Measurements from ENCODE around the gene PCDH9.

Gene PCDH9

DNA sequence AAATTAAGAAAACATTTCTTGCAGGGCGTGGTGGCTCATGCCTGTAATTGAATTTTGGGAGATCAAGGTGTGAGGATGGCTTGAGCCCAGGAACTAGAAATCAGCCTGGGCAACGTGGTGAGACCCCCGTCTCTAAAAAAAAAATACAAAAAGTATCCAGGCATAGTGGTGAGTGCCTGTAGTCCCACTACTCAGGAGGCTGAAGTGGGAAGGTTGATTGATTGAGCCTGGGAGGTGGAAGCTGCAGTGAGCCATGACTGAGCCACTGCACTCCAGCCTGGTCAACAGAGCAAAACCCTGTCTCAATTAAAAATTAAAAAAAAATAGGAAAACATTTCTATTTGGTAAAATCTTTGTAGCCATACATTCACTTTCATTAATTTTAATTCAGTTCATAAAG lies 526.5 kb downstream of the PCDH9 start:
- Mint-ChIP-seq H3K4me3 (no peak overlapping the region), H3K36me3 (ENCODE audit: low read depth) (no peaks in the 10 kb centered on the region), H3K27me3 (ENCODE audit: low read depth) (no peaks in the 10 kb centered on the region), H3K27ac (no peak overlapping the region), H3K4me1 (ENCODE audit: low read depth) (no peaks in the 10 kb centered on the region), H3K9me3 (no peaks in the 10 kb centered on the region)

DNA sequence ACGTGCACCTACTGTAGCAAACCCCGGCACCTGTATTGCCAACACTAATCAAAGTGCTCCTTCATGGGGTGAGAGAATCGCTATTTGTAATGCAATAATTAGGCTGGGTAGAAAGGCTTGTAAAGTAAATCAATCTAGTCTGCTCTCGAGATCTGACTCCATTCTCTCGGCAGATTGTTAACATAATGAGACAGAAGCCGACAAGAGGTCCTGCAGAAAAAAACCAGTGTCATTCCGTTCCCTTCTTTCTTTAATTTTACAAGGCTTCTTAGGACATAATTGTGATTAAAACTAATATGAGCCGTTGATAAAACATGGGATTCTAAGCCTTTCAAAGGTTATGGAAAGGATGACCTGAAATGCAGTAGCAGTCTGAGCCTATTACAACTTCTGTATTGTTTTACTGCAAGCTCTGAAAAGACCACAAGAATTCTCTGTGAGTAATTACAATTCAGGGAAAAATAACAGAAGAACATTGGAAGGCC lies 530.0 kb downstream of the PCDH9 start:
- H3K4me3 Mint-ChIP-seq: no peak overlapping the region
- no peaks in the 10 kb centered on the region for H3K4me1 Mint-ChIP-seq (ENCODE audit: low read depth)
- H3K36me3 Mint-ChIP-seq (ENCODE audit: low read depth): no peaks in the 10 kb centered on the region
- no peaks in the 10 kb centered on the region for H3K27me3 Mint-ChIP-seq (ENCODE audit: low read depth)
- H3K9me3 Mint-ChIP-seq: no peaks in the 10 kb centered on the region
- H3K27ac Mint-ChIP-seq: no peak overlapping the region

DNA sequence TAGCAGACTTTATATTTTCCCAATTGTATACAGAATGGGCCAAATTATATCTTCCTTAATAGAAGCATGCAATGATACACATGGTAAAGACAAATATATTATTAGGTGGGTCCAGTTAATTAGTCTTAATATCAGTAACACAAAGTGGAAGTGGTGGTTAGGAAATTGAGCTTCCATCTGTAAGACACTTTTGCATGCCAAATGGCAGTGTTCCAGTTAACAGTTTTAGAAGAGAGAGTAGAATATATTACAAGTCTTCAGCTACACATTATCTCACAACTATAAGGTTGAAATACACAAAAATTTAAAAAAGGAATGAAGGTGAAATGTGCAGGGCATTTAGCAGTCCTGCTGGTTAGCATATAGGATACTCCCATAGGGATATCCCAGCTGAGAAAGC lies 536.5 kb downstream of the PCDH9 start:
- H3K36me3 Mint-ChIP-seq (ENCODE audit: low read depth): no peaks in the 10 kb centered on the region
- H3K27ac Mint-ChIP-seq: no peak overlapping the region
- H3K27me3 Mint-ChIP-seq (ENCODE audit: low read depth): no peaks in the 10 kb centered on the region
- no peaks in the 10 kb centered on the region for H3K4me1 Mint-ChIP-seq (ENCODE audit: low read depth)
- H3K9me3 Mint-ChIP-seq: no peaks in the 10 kb centered on the region
- H3K4me3 Mint-ChIP-seq: no peak overlapping the region

DNA sequence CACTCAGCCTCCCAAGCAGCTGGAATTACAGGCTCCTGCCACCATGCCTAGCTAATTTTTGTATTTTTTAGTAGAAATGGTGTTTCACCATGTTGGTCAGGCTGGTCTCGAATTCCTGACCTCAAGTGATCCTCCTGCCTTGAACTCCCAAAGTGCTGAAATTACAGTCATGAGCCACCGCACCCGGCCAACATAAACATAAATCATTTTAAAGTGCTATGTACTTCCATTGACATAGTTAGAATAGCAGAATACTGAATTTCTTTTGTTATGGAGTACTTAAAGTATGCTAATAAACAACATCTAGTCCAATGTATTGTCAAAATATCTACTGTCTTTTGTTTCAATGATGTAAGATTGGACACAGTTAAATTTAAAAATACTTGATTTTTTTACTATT lies 539.0 kb downstream of the PCDH9 start:
- Mint-ChIP-seq H3K9me3 (no peaks in the 10 kb centered on the region), H3K27ac (no peak overlapping the region), H3K36me3 (ENCODE audit: low read depth) (no peaks in the 10 kb centered on the region), H3K27me3 (ENCODE audit: low read depth) (no peaks in the 10 kb centered on the region), H3K4me1 (ENCODE audit: low read depth) (no peaks in the 10 kb centered on the region), H3K4me3 (no peak overlapping the region)

DNA sequence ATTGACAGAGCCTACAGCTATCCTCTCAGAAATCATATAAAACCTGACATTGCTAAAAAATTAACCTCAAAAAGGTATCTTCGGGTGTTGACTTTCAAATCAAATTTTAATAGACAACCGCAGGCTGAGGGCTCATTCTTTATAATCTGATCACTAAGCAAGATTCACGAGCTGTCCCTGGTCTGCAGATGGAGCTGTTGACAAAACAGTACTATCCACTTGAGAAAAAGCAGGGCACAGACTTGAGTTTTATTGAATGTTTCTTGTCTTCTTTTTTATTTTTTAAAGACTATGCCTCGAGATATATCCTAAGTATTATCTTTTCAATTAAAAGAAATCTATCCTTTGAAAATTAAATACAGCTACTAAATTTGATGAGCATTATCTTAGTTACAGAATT lies 540.5 kb downstream of the PCDH9 start:
- peaks cover 2% of the 10 kb centered on the region for H3K9me3 Mint-ChIP-seq
- no peak overlapping the region for H3K27ac Mint-ChIP-seq
- H3K4me1 Mint-ChIP-seq (ENCODE audit: low read depth): no peaks in the 10 kb centered on the region
- no peaks in the 10 kb centered on the region for H3K36me3 Mint-ChIP-seq (ENCODE audit: low read depth)
- no peak overlapping the region for H3K4me3 Mint-ChIP-seq
- H3K27me3 Mint-ChIP-seq (ENCODE audit: low read depth): no peaks in the 10 kb centered on the region

DNA sequence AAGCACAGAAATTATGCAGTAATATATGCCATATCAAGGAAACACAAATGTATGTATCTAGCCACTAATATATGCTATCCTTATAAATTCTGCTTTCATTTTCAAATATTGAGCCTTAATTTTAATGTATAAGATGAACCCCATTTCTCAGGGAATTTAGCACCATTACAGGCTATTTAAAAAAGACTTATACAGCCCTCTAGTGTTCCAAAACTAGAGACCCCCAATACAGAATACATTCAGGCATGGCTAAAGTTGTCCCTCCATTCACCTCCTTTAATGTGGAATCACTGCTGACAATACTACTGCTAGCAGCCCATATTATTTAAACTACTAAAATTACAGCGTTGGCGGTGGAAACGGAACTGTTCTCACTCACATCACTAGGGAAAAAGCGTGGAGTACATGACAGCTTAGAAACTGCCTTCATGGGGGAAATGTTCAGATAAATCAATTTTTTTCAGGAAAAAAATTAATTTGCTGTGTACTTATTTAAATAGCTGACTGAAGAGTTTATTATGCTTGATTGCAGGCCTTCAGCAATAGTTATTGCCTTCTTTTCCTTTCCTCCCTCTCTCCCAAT lies 541.0 kb downstream of the PCDH9 start:
- H3K9me3 Mint-ChIP-seq: peaks cover 4% of the 10 kb centered on the region
- H3K4me3 Mint-ChIP-seq: no peak overlapping the region
- H3K27me3 Mint-ChIP-seq (ENCODE audit: low read depth): no peaks in the 10 kb centered on the region
- H3K27ac Mint-ChIP-seq: no peak overlapping the region
- H3K4me1 Mint-ChIP-seq (ENCODE audit: low read depth): no peaks in the 10 kb centered on the region
- no peaks in the 10 kb centered on the region for H3K36me3 Mint-ChIP-seq (ENCODE audit: low read depth)

DNA sequence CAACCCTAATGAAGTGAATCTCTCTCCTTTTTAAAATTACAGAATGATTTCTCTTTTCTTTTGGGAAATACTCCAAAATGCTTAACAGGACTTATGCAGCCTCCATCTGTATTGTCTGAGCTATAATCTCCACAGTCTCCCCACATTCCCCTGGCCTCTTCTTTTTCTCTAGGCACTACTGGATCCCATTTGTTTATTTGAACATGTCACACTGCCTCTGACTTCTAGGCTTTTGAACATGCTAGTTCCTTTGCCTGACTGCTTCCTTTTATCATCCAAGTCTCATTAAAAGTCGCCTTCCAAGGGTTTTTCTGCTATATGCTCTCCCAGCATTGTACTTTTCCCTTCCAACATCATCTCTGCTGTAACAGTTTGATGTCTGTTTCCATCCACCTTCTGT lies 548.7 kb downstream of the PCDH9 start:
- Mint-ChIP-seq H3K4me1 (ENCODE audit: low read depth) (no peaks in the 10 kb centered on the region), H3K36me3 (ENCODE audit: low read depth) (no peaks in the 10 kb centered on the region), H3K4me3 (no peak overlapping the region), H3K9me3 (peaks cover 4% of the 10 kb centered on the region), H3K27me3 (ENCODE audit: low read depth) (no peaks in the 10 kb centered on the region), H3K27ac (no peak overlapping the region)

DNA sequence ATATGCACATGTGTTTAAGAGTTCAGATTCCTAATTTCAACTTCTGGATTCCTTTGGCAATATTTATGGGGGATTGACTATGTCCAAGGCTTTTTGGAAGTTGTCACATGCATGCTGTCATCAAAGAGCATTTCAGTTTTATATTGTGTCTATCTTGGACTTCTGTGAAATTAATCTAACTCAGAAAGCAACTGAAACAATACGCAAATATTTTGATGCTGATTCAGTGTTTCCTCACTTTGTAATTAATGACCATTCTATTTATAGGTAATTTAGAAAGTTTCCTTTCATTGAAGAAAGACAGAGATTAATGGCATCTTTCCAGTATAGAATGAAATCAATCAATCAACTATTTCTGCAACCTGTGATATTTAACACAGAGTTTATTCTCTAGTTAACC lies 550.1 kb downstream of the PCDH9 start:
- H3K4me3 Mint-ChIP-seq: no peak overlapping the region

DNA sequence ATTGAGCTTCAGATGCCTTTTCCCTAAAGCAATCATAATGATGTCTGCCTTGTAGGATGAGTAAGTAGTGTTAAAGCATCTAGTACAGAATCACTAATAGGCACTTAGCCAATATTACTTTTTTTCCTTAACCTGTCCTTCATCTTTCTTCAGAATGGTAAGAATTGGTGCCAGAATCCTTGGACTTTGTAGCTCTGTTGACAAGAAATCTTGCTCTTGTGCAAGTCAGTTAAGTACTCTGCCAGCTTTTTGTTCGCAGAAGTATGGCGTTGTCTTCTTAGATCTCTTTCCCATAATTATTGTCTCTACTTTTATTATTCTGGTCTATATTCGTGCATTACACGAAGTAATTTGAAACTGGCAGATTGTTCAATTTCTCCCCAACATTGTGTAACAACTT lies 554.5 kb downstream of the PCDH9 start:
- Mint-ChIP-seq H3K27me3 (ENCODE audit: low read depth) (no peaks in the 10 kb centered on the region), H3K9me3 (no peaks in the 10 kb centered on the region), H3K4me1 (ENCODE audit: low read depth) (no peaks in the 10 kb centered on the region), H3K4me3 (no peak overlapping the region), H3K36me3 (ENCODE audit: low read depth) (no peaks in the 10 kb centered on the region), H3K27ac (no peak overlapping the region)

More for the DNA sequence above, 550.1 kb downstream of the PCDH9 start:
- H3K36me3 Mint-ChIP-seq (ENCODE audit: low read depth): no peaks in the 10 kb centered on the region
- H3K27me3 Mint-ChIP-seq (ENCODE audit: low read depth): no peaks in the 10 kb centered on the region
- H3K27ac Mint-ChIP-seq: no peak overlapping the region
- H3K4me1 Mint-ChIP-seq (ENCODE audit: low read depth): no peaks in the 10 kb centered on the region
- peaks cover 4% of the 10 kb centered on the region for H3K9me3 Mint-ChIP-seq

DNA sequence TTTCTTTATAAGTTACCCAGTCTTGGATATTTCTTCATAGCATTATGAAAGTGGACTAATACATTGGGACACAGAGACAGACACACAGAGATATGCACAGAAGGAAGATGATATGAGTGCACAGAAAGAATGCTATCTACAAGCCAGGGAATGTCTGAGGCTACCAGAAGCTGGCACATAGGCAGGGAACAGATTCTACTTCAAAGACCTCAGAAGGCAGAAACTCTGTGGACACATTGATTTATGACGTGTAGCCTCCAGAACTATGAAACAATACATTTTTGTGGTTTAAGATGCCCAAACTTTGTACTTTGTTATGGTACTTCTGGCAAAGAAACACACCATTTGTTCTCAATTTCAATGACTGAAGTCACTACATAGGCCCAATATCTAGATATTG lies 556.7 kb downstream of the PCDH9 start:
- Mint-ChIP-seq H3K36me3 (ENCODE audit: low read depth) (no peaks in the 10 kb centered on the region), H3K27ac (no peak overlapping the region), H3K27me3 (ENCODE audit: low read depth) (no peaks in the 10 kb centered on the region), H3K4me3 (no peak overlapping the region), H3K9me3 (no peaks in the 10 kb centered on the region), H3K4me1 (ENCODE audit: low read depth) (no peaks in the 10 kb centered on the region)

DNA sequence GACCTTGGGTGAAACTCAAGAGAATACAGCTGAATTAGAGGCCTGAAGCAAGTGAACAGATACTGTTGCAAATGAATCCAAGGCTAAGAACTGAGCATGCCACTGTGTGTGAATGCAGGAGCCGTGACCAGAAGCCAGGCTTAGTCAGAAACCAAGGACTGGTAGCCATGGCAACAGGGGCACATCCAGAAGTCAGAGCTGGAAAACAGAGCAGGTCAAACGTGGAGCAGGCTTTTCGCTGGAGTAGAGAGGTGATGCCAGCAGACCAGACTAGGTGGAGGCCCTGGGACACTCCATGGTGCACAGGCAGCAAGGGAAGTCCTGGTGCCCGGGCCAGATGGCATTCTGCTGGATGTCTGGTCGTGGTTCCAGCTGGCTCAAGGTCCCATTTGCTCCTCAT lies 564.1 kb downstream of the PCDH9 start:
- no peaks in the 10 kb centered on the region for H3K27me3 Mint-ChIP-seq (ENCODE audit: low read depth)
- H3K4me3 Mint-ChIP-seq: no peak overlapping the region
- no peak overlapping the region for H3K27ac Mint-ChIP-seq
- H3K36me3 Mint-ChIP-seq (ENCODE audit: low read depth): no peaks in the 10 kb centered on the region
- no peaks in the 10 kb centered on the region for H3K9me3 Mint-ChIP-seq
- H3K4me1 Mint-ChIP-seq (ENCODE audit: low read depth): no peaks in the 10 kb centered on the region

DNA sequence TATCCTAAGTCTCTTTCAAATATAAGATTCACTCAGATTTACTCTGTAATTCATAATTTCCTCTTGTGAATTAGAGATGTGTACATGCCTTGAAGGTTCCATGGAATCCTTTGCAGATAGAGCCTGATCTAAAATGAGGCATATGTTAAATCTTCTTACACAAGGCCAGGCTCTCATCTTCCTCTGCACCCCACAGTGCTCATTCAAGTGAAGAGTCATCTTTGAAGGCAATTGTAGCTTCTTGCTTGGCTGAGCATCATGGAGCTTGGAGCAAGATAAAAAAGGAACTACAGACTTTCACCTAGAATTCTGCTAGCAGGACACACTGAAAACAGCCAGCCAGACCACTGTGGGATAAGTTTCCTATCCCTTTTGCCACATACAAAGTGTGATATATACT lies 566.4 kb downstream of the PCDH9 start:
- no peaks in the 10 kb centered on the region for H3K27me3 Mint-ChIP-seq (ENCODE audit: low read depth)
- no peak overlapping the region for H3K27ac Mint-ChIP-seq
- H3K36me3 Mint-ChIP-seq (ENCODE audit: low read depth): no peaks in the 10 kb centered on the region
- no peaks in the 10 kb centered on the region for H3K9me3 Mint-ChIP-seq
- H3K4me3 Mint-ChIP-seq: no peak overlapping the region
- H3K4me1 Mint-ChIP-seq (ENCODE audit: low read depth): no peaks in the 10 kb centered on the region

DNA sequence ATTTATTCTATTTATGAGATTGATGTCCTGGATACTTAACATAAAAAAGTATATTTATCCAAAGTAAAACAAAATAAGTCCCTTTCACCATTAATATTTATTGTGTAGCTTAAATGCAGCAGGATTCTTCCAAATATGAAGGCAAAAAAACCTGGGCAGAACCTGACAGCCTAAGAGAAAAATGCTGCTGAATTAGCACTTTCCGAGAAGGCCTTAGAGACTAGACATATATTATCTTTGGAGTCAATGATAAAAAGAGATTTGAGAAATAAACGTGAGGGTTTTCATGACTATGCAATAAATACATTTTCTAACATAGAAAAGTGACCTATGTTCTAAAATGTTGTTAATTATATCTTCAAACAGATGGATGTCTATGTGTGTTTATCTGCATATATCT lies 566.9 kb downstream of the PCDH9 start:
- H3K4me1 Mint-ChIP-seq (ENCODE audit: low read depth): no peaks in the 10 kb centered on the region
- no peak overlapping the region for H3K4me3 Mint-ChIP-seq
- H3K27ac Mint-ChIP-seq: no peak overlapping the region
- H3K36me3 Mint-ChIP-seq (ENCODE audit: low read depth): no peaks in the 10 kb centered on the region
- H3K9me3 Mint-ChIP-seq: no peaks in the 10 kb centered on the region
- H3K27me3 Mint-ChIP-seq (ENCODE audit: low read depth): no peaks in the 10 kb centered on the region

DNA sequence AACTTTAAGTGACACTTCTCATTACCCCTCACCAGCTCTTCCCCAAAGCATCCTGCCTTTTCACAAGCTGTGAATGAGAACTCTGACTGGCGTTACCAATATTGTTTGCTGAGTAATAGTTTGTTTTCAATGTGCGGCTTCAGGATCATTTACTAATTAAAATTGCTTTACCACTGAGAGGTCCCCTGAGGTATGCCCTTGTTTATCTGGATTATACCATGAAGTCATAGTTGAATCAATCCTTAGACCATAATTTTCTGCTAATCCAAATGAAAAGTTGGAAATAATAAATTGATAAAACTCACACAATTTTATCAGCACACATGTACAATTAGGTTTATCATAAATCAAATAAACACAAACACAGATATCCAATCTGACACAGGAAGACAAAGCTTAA lies 568.8 kb downstream of the PCDH9 start:
- Mint-ChIP-seq H3K4me1 (ENCODE audit: low read depth) (no peaks in the 10 kb centered on the region), H3K36me3 (ENCODE audit: low read depth) (no peaks in the 10 kb centered on the region), H3K27ac (no peak overlapping the region), H3K27me3 (ENCODE audit: low read depth) (no peaks in the 10 kb centered on the region), H3K9me3 (no peaks in the 10 kb centered on the region), H3K4me3 (no peak overlapping the region)

DNA sequence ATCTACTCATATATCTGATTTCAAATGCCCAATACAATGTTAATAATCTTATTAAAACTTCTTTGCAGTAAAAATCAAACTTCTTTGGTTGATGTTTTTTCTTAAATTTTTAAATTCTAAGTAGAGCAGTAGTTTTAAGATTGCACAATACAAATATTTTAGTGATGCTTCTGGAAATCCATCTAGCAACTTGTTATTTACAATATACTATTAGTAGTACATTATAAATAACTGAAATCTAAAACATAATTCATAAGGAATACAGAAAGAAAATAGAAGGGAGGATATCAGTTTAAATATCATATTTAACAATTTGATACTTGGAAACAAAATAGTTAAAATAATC lies 569.7 kb downstream of the PCDH9 start:
- Mint-ChIP-seq H3K4me3 (no peak overlapping the region), H3K27me3 (ENCODE audit: low read depth) (no peaks in the 10 kb centered on the region), H3K36me3 (ENCODE audit: low read depth) (no peaks in the 10 kb centered on the region), H3K4me1 (ENCODE audit: low read depth) (no peaks in the 10 kb centered on the region), H3K27ac (no peak overlapping the region), H3K9me3 (no peaks in the 10 kb centered on the region)
